Measurements from ENCODE around the gene ZBTB8B.

ZBTB8B gene

GRCh38 chr1:32509939-32510338 is 45.1 kb downstream of the ZBTB8B start:
- no peak for DNase-seq
